Mucosa of stomach (tissue), 1 donor: Measurements from ENCODE around the gene TMEM92.
"Not testable (repeated sequence)": the region's sequence is repeated elsewhere in the genome, so short reads cannot be mapped to it uniquely, and the experiment has no call there.

ENCODE experiments used
- H3K27me3 ChIP-seq: one replicate; pipeline ENCODE4 v1.7.0; 2013; ENCODE audit warnings: mild to moderate bottlenecking, low read length; ENCODE audit not compliant: control insufficient read depth, insufficient read depth
- H3K36me3 ChIP-seq: one replicate; pipeline ENCODE4 v1.7.0; 2013; ENCODE audit warnings: low read length; ENCODE audit not compliant: control insufficient read depth, insufficient read depth
- H3K4me1 ChIP-seq: one replicate; pipeline ENCODE4 v1.7.0; 2013; ENCODE audit warnings: mild to moderate bottlenecking, low read length; ENCODE audit not compliant: control insufficient read depth, insufficient read depth
- H3K4me3 ChIP-seq: one replicate; pipeline ENCODE4 v1.7.0; 2013; ENCODE audit warnings: low read length
- H3K9ac ChIP-seq: one replicate; pipeline ENCODE4 v1.7.0; 2013; ENCODE audit warnings: mild to moderate bottlenecking, low read length, moderate library complexity
- H3K9me3 ChIP-seq: one replicate; pipeline ENCODE4 v1.7.0; 2013; ENCODE audit warnings: mild to moderate bottlenecking, low read length, moderate library complexity; ENCODE audit not compliant: control insufficient read depth
- donor health status: Pancreatic carcinoma.

The TMEM92 gene

GRCh38 chr17:50264263-50265113 is 9.8 kb upstream of the TMEM92 start:
- H3K4me3 ChIP-seq, result no peak overlapping the region
- no peaks in the 10 kb centered on the region for H3K36me3 ChIP-seq
- H3K27me3 ChIP-seq, result peaks cover 8% of the 10 kb centered on the region
- H3K4me1 ChIP-seq, result peaks cover 15% of the 10 kb centered on the region
- H3K9me3 ChIP-seq, result no peaks in the 10 kb centered on the region
- H3K9ac ChIP-seq, result no peak overlapping the region

DNA sequence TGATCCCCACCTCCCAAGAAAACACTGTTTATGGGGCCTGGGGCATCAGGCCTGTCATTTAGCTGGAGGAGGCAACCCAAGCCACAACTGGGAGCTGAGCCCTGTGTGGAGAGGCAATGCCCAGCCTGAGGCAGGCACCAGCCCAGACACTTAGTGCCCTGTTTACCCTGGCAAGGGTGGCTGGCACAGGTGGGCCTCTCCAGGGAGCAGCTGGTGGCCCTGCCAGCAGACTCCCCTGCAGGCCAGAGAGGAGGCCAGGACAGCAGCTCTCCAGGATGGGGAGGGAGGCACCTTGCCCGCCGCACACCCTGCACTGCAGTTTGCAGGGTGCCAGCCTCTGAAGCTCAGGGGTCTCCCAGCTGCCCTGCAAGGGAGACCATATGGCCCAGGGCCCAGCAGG is 9.1 kb upstream of the TMEM92 start:
- Histone ChIP-seq H3K36me3 (no peaks in the 10 kb centered on the region), H3K9ac (no peak overlapping the region), H3K4me1 (peaks cover 16% of the 10 kb centered on the region), H3K4me3 (no peak overlapping the region), H3K27me3 (peaks cover 8% of the 10 kb centered on the region), H3K9me3 (no peaks in the 10 kb centered on the region)

DNA sequence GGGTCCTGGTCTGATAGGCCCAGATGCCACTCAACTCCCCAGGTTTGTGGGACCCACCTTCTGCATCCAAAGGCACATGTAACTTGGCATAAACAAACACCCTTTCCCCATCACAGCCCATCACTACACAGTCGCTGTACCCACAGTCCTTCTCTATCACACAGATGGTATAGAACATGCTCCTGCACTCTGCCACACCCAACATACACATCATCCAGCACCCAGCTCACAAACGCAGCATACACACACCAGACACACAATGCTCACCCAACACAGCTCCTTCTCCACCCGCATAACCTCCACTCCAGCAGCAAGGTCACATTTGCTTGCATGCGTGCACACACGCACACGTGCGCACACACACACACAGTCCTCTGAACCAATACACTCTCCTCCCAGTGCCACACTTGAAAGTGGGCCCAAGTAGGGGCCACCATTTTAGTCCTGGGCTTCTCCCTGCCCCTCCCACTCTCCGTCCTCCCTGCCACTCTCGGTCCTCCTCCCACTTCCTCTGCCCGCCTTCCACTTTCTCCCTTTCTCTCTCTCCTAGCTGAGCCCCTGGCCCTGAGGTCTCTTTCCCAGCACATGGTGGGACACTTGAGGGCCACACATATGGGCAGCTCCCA is 8.5 kb upstream of the TMEM92 start:
- Histone ChIP-seq H3K36me3 (no peaks in the 10 kb centered on the region), H3K27me3 (peaks cover 7% of the 10 kb centered on the region), H3K9me3 (no peaks in the 10 kb centered on the region), H3K9ac (no peak overlapping the region), H3K4me1 (peaks cover 22% of the 10 kb centered on the region), H3K4me3 (no peak overlapping the region)

- H3K9me3 ChIP-seq, result no peaks in the 10 kb centered on the region
- H3K27me3 ChIP-seq, result peaks cover 5% of the 10 kb centered on the region
- H3K9ac ChIP-seq, result no peak overlapping the region
- peaks cover 27% of the 10 kb centered on the region for H3K4me1 ChIP-seq
- H3K36me3 ChIP-seq, result no peaks in the 10 kb centered on the region
- no peak overlapping the region for H3K4me3 ChIP-seq
Observed at GRCh38 chr17:50266384-50267073, 7.7 kb upstream of the TMEM92 start.

GRCh38 chr17:50267074-50267841 is 7.0 kb upstream of the TMEM92 start:
- no peak overlapping the region for H3K9ac ChIP-seq
- H3K27me3 ChIP-seq, result peaks cover 5% of the 10 kb centered on the region
- no peak overlapping the region for H3K4me3 ChIP-seq
- no peaks in the 10 kb centered on the region for H3K9me3 ChIP-seq
- H3K4me1 ChIP-seq, result peaks cover 29% of the 10 kb centered on the region
- H3K36me3 ChIP-seq, result no peaks in the 10 kb centered on the region

- peaks cover 37% of the 10 kb centered on the region for H3K4me1 ChIP-seq
- peaks cover 1% of the 10 kb centered on the region for H3K27me3 ChIP-seq
- no peaks in the 10 kb centered on the region for H3K36me3 ChIP-seq
- no peaks in the 10 kb centered on the region for H3K9me3 ChIP-seq
- no peak overlapping the region for H3K4me3 ChIP-seq
- no peak overlapping the region for H3K9ac ChIP-seq
Observed at GRCh38 chr17:50268026-50268425, 6.2 kb upstream of the TMEM92 start.

DNA sequence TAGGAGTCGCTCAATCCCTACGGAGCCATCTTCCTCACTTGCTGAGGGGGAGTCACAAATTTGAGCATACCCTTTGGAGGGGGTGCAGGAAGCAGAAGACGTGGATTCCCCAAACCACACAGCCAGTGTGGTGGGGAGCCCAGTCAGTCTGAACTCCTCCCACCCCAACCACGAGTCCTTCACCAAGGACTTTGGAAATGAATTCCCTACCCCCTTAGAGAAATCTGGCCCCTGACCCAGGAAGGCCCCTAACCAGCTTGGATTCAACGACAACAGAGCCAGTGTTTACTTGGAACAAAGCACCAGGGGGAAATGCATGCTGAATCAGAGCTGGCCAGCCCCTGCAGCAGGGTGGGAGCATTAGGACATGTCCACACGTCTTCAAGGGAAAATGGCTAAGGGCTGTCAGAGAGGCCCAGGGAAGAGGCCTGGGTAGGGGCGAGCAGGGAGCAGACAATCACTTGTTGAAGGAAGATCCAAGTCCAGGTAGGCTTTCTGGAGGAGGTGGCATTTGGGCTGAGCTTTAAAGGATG is 5.5 kb upstream of the TMEM92 start:
- H3K4me1 ChIP-seq, result peaks cover 41% of the 10 kb centered on the region
- no peak overlapping the region for H3K4me3 ChIP-seq
- H3K27me3 ChIP-seq, result no peaks in the 10 kb centered on the region
- no peaks in the 10 kb centered on the region for H3K9me3 ChIP-seq
- no peak overlapping the region for H3K9ac ChIP-seq
- H3K36me3 ChIP-seq, result no peaks in the 10 kb centered on the region

- Histone ChIP-seq H3K36me3 (no peaks in the 10 kb centered on the region), H3K4me1 (peaks cover 41% of the 10 kb centered on the region), H3K4me3 (no peak overlapping the region), H3K9ac (no peak overlapping the region), H3K27me3 (no peaks in the 10 kb centered on the region), H3K9me3 (no peaks in the 10 kb centered on the region)
Observed at GRCh38 chr17:50269477-50270434, 4.5 kb upstream of the TMEM92 start.

- Histone ChIP-seq H3K9me3 (no peaks in the 10 kb centered on the region), H3K4me3 (no peak overlapping the region), H3K36me3 (no peaks in the 10 kb centered on the region), H3K4me1 (peaks cover 41% of the 10 kb centered on the region), H3K27me3 (no peaks in the 10 kb centered on the region), H3K9ac (no peak overlapping the region)
Observed at GRCh38 chr17:50270435-50271362, 3.6 kb upstream of the TMEM92 start.

- not testable (repeated sequence) for H3K27me3 ChIP-seq, H3K4me3 ChIP-seq, H3K9ac ChIP-seq, H3K36me3 ChIP-seq, H3K9me3 ChIP-seq
- peaks cover 39% of the 10 kb centered on the region for H3K4me1 ChIP-seq
Observed at GRCh38 chr17:50271363-50271750, 2.9 kb upstream of the TMEM92 start.
